Stomach (tissue), 4 donors: ENCODE results near the gene CCDC178.

Source experiments
- EP300 ChIP-seq: sonication (generic); formaldehyde crosslinking; IDR thresholded peaks from one replicate; pipeline ENCODE4 v1.6.1; 2017; ENCODE audit warnings: antibody characterized with exemption
- POLR2A ChIP-seq, 4 donors: fragments of 450-650 bp; IDR thresholded peaks; one replicate each; pipeline ENCODE4 v1.6.1; 2016; ENCODE audit warnings: antibody characterized with exemption in 4 of 4, control low read depth in 2 of 4, mild to moderate bottlenecking in 1 of 4, moderate library complexity in 1 of 4
- POLR2AphosphoS5 ChIP-seq, 3 donors: sonication (generic); formaldehyde crosslinking; IDR thresholded peaks; one replicate each; pipeline ENCODE4 v1.6.1; 2016; ENCODE audit warnings: antibody characterized with exemption in 3 of 3
- TF ChIP-seq, protein P1 (sequence below), 7 experiments: fragments of 450-650 bp in 4 of 7; fragments of 200-600 bp in 3 of 7; sonication (generic) in 3 of 7; IDR thresholded peaks; one replicate each; pipeline ENCODE4 v1.5.1; 2016 to 2019; ENCODE audit warnings: antibody characterized with exemption in 7 of 7, control low read depth in 2 of 7, mild to moderate bottlenecking in 1 of 7

- TF ChIP-seq, protein P1, sequence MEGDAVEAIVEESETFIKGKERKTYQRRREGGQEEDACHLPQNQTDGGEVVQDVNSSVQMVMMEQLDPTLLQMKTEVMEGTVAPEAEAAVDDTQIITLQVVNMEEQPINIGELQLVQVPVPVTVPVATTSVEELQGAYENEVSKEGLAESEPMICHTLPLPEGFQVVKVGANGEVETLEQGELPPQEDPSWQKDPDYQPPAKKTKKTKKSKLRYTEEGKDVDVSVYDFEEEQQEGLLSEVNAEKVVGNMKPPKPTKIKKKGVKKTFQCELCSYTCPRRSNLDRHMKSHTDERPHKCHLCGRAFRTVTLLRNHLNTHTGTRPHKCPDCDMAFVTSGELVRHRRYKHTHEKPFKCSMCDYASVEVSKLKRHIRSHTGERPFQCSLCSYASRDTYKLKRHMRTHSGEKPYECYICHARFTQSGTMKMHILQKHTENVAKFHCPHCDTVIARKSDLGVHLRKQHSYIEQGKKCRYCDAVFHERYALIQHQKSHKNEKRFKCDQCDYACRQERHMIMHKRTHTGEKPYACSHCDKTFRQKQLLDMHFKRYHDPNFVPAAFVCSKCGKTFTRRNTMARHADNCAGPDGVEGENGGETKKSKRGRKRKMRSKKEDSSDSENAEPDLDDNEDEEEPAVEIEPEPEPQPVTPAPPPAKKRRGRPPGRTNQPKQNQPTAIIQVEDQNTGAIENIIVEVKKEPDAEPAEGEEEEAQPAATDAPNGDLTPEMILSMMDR (IDR thresholded peaks at IDR 0.05) = no peak
- no peak for TF ChIP-seq POLR2AphosphoS5 (IDR thresholded peaks at IDR 0.05)
- TF ChIP-seq POLR2A (IDR thresholded peaks at IDR 0.05) = no peak
- no peak for TF ChIP-seq EP300
These were observed 124.4 kb downstream of the CCDC178 start for GRCh38 chr18:33316146-33316587.
